ENCODE data around the gene SHC4. TPM values are rescaled to one million over a fixed set of nuclear protein-coding genes. Genes with fewer than 3 reads are reported as not detected.

SHC4 gene
- total RNA-seq, 1 donor from 2014 or later: 0.58 TPM

- Mint-ChIP-seq H3K4me1 (peaks cover 22% of the 10 kb centered on the region), H3K9me3 (no peaks in the 10 kb centered on the region), H3K36me3 (no peaks in the 10 kb centered on the region), H3K27me3 (ENCODE audit: low read depth) (peaks cover 1% of the 10 kb centered on the region), H3K4me3 (peak overlapping the region; percentile 28), H3K27ac (peak overlapping the region; percentile 91)
- DNase-seq (ENCODE audit: low spot score in 2 of 2, unreplicated experiment in 2 of 2): no peak
- TF ChIP-seq CTCF (IDR thresholded peaks at IDR 0.05; ENCODE audit: unreplicated experiment): no peak
Observed at GRCh38 chr15:48896869-48897814, 66.6 kb downstream of the SHC4 start.

- Mint-ChIP-seq H3K4me3 (no peak overlapping the region), H3K36me3 (no peaks in the 10 kb centered on the region), H3K27me3 (ENCODE audit: low read depth) (peaks cover 1% of the 10 kb centered on the region), H3K4me1 (peaks cover 19% of the 10 kb centered on the region), H3K27ac (no peak overlapping the region), H3K9me3 (no peaks in the 10 kb centered on the region)
- DNase-seq (ENCODE audit: low spot score in 2 of 2, unreplicated experiment in 2 of 2): no peak
- TF ChIP-seq CTCF (IDR thresholded peaks at IDR 0.05; ENCODE audit: unreplicated experiment): no peak
Observed at GRCh38 chr15:48893311-48893710, 70.4 kb downstream of the SHC4 start.

- Mint-ChIP-seq H3K4me3 (no peak overlapping the region), H3K4me1 (no peaks in the 10 kb centered on the region), H3K27ac (no peak overlapping the region), H3K36me3 (no peaks in the 10 kb centered on the region), H3K27me3 (ENCODE audit: low read depth) (peaks cover 1% of the 10 kb centered on the region), H3K9me3 (no peaks in the 10 kb centered on the region)
- TF ChIP-seq CTCF (IDR thresholded peaks at IDR 0.05; ENCODE audit: unreplicated experiment): no peak
- no peak for DNase-seq (ENCODE audit: low spot score in 2 of 2, unreplicated experiment in 2 of 2)
Observed at GRCh38 chr15:48891232-48891765, 72.4 kb downstream of the SHC4 start.

- no peak for DNase-seq (ENCODE audit: low spot score in 2 of 2, unreplicated experiment in 2 of 2)
- no peaks in the 10 kb centered on the region for H3K9me3 Mint-ChIP-seq
- H3K27me3 Mint-ChIP-seq (ENCODE audit: low read depth): peaks cover 1% of the 10 kb centered on the region
- H3K4me1 Mint-ChIP-seq: no peaks in the 10 kb centered on the region
- H3K27ac Mint-ChIP-seq: no peak overlapping the region
- no peaks in the 10 kb centered on the region for H3K36me3 Mint-ChIP-seq
- TF ChIP-seq CTCF (IDR thresholded peaks at IDR 0.05; ENCODE audit: unreplicated experiment): no peak
- H3K4me3 Mint-ChIP-seq: no peak overlapping the region
Observed at GRCh38 chr15:48890375-48890972, 73.2 kb downstream of the SHC4 start.

- DNase-seq (ENCODE audit: low spot score in 2 of 2, unreplicated experiment in 2 of 2): no peak
- no peak for TF ChIP-seq CTCF (IDR thresholded peaks at IDR 0.05; ENCODE audit: unreplicated experiment)
- H3K27ac Mint-ChIP-seq: no peak overlapping the region
- H3K27me3 Mint-ChIP-seq (ENCODE audit: low read depth): peaks cover 1% of the 10 kb centered on the region
- H3K9me3 Mint-ChIP-seq: no peaks in the 10 kb centered on the region
- H3K4me3 Mint-ChIP-seq: no peak overlapping the region
- no peaks in the 10 kb centered on the region for H3K36me3 Mint-ChIP-seq
- H3K4me1 Mint-ChIP-seq: no peaks in the 10 kb centered on the region
Observed at GRCh38 chr15:48889925-48890324, 73.8 kb downstream of the SHC4 start.

Data from mesothelial cell of epicardium (in vitro differentiated cells).